Activated T-helper 1 cell treated with anti-CD3 and anti-CD28 coated beads, Interleukin-12 subunit alpha, Interleukin-12 subunit beta, Interleukin-2, Interleukin-4 antibody, amounts not matched to agents 30 ng/mL and 10 ng/mL and 1 ng/mL, durations not matched to agents 14 hours and 24 hours and 36 hours (primary cell): ENCODE results near the gene GRB7. TPM values are rescaled to one million over a fixed set of nuclear protein-coding genes. Genes with fewer than 3 reads are reported as not detected.
A peak's percentile ranks its signal among the peaks of the same experiment; 100 is the strongest.
"Not testable (repeated sequence)": the region's sequence is repeated elsewhere in the genome, so short reads cannot be mapped to it uniquely, and the experiment has no call there.

Source experiments
- DNase-seq: peaks from one replicate; pipeline ENCODE4 v3.0.0; 2021; ENCODE audit warnings: low spot score
- H3K27ac Mint-ChIP-seq: one replicate; pipeline ENCODE4 v1.8.0; 2021; ENCODE audit warnings: mild to moderate bottlenecking, mixed read lengths
- H3K27me3 Mint-ChIP-seq: one replicate; pipeline ENCODE4 v1.8.0; 2022; ENCODE audit warnings: mild to moderate bottlenecking, moderate library complexity, mixed read lengths; ENCODE audit not compliant: insufficient read depth
- H3K36me3 Mint-ChIP-seq: one replicate; pipeline ENCODE4 v1.8.0; 2021; ENCODE audit warnings: low read depth, mixed read lengths
- H3K4me1 Mint-ChIP-seq: one replicate; pipeline ENCODE4 v1.8.0; 2021; ENCODE audit warnings: low read depth, mixed read lengths
- H3K4me3 Mint-ChIP-seq: one replicate; pipeline ENCODE4 v1.8.0; 2021; ENCODE audit warnings: mild to moderate bottlenecking, moderate library complexity, mixed read lengths
- H3K9me3 Mint-ChIP-seq: one replicate; pipeline ENCODE4 v1.8.0; 2021; ENCODE audit warnings: mixed read lengths
- intact Hi-C: fragments of 100-400 bp; cut with micrococcal nuclease; formaldehyde crosslinking; loops from one replicate; pipeline ENCODE4 v1.15.1; 2024
- total RNA-seq: library from RNA; stranded (reverse); gene quantifications from 2 replicates; pipeline ENCODE4 v1.2.3, GENCODE V29; 2022

The GRB7 gene
- total RNA-seq, 1 donor from 2014 or later: 0.73 TPM

GRCh38 chr17:39715375-39716072, 22.2 kb upstream of the GRB7 start:
- H3K27ac Mint-ChIP-seq: no peak overlapping the region
- intact Hi-C loops: no loop called here
- no peaks in the 10 kb centered on the region for H3K36me3 Mint-ChIP-seq

GRCh38 chr17:39716073-39716818, 21.5 kb upstream of the GRB7 start:
- no peak for DNase-seq
- Mint-ChIP-seq H3K4me3 (no peak overlapping the region), H3K27me3 (peaks cover 2% of the 10 kb centered on the region), H3K4me1 (peaks cover 6% of the 10 kb centered on the region), H3K27ac (no peak overlapping the region), H3K9me3 (no peaks in the 10 kb centered on the region), H3K36me3 (no peaks in the 10 kb centered on the region)
- intact Hi-C loops: no loop called here

More at GRCh38 chr17:39715375-39716072, 22.2 kb upstream of the GRB7 start:
- no peak for DNase-seq
- Mint-ChIP-seq H3K4me1 (peaks cover 6% of the 10 kb centered on the region), H3K4me3 (no peak overlapping the region), H3K27me3 (peaks cover 2% of the 10 kb centered on the region), H3K9me3 (no peaks in the 10 kb centered on the region)

- H3K27me3 Mint-ChIP-seq: peaks cover 2% of the 10 kb centered on the region
- H3K4me3 Mint-ChIP-seq: no peak overlapping the region
- H3K4me1 Mint-ChIP-seq: peaks cover 6% of the 10 kb centered on the region
- H3K36me3 Mint-ChIP-seq: no peaks in the 10 kb centered on the region
- H3K27ac Mint-ChIP-seq: no peak overlapping the region
- DNase-seq: no peak
- intact Hi-C loops: no loop called here
- H3K9me3 Mint-ChIP-seq: no peaks in the 10 kb centered on the region
Observed at GRCh38 chr17:39716879-39717536, 20.7 kb upstream of the GRB7 start.

- intact Hi-C loops: no loop called here
- H3K36me3 Mint-ChIP-seq: no peaks in the 10 kb centered on the region
Observed at GRCh38 chr17:39717660-39718059, 20.1 kb upstream of the GRB7 start.

GRCh38 chr17:39719563-39720355, 18.0 kb upstream of the GRB7 start:
- no peaks in the 10 kb centered on the region for H3K9me3 Mint-ChIP-seq
- peaks cover 6% of the 10 kb centered on the region for H3K4me1 Mint-ChIP-seq
- H3K27ac Mint-ChIP-seq: no peak overlapping the region

More at GRCh38 chr17:39717660-39718059, 20.1 kb upstream of the GRB7 start:
- no peak for DNase-seq
- peaks cover 6% of the 10 kb centered on the region for H3K4me1 Mint-ChIP-seq
- H3K4me3 Mint-ChIP-seq: no peak overlapping the region
- H3K27ac Mint-ChIP-seq: no peak overlapping the region
- no peaks in the 10 kb centered on the region for H3K9me3 Mint-ChIP-seq
- peaks cover 2% of the 10 kb centered on the region for H3K27me3 Mint-ChIP-seq

GRCh38 chr17:39722104-39722503, 15.6 kb upstream of the GRB7 start:
- intact Hi-C loops: no loop called here
- H3K36me3 Mint-ChIP-seq: no peaks in the 10 kb centered on the region

More at GRCh38 chr17:39719563-39720355, 18.0 kb upstream of the GRB7 start:
- intact Hi-C loops: no loop called here
- Mint-ChIP-seq H3K27me3 (peaks cover 2% of the 10 kb centered on the region), H3K36me3 (no peaks in the 10 kb centered on the region), H3K4me3 (no peak overlapping the region)
- no peak for DNase-seq

GRCh38 chr17:39722965-39723848, 14.5 kb upstream of the GRB7 start:
- intact Hi-C loops: no loop called here
- H3K27ac Mint-ChIP-seq: no peak overlapping the region
- peaks cover under 1% of the 10 kb centered on the region for H3K36me3 Mint-ChIP-seq
- H3K4me1 Mint-ChIP-seq: peaks cover 6% of the 10 kb centered on the region
- peaks cover 2% of the 10 kb centered on the region for H3K27me3 Mint-ChIP-seq
- H3K4me3 Mint-ChIP-seq: no peak overlapping the region
- no peak for DNase-seq
- H3K9me3 Mint-ChIP-seq: no peaks in the 10 kb centered on the region

More at GRCh38 chr17:39722104-39722503, 15.6 kb upstream of the GRB7 start:
- DNase-seq: no peak
- Mint-ChIP-seq H3K4me3 (no peak overlapping the region), H3K27ac (no peak overlapping the region), H3K4me1 (peaks cover 6% of the 10 kb centered on the region), H3K9me3 (no peaks in the 10 kb centered on the region), H3K27me3 (peaks cover 2% of the 10 kb centered on the region)

GRCh38 chr17:39724731-39725130, 13.0 kb upstream of the GRB7 start:
- peak overlapping the region; percentile 44 for H3K27ac Mint-ChIP-seq
- DNase-seq: no peak
- H3K27me3 Mint-ChIP-seq: peaks cover 2% of the 10 kb centered on the region
- no peak overlapping the region for H3K4me3 Mint-ChIP-seq
- H3K9me3 Mint-ChIP-seq: no peaks in the 10 kb centered on the region
- peaks cover 13% of the 10 kb centered on the region for H3K4me1 Mint-ChIP-seq
- intact Hi-C loops: no loop called here
- peaks cover 4% of the 10 kb centered on the region for H3K36me3 Mint-ChIP-seq

- peaks cover 11% of the 10 kb centered on the region for H3K4me1 Mint-ChIP-seq
- H3K27ac Mint-ChIP-seq, DNase-seq, H3K27me3 Mint-ChIP-seq, H3K9me3 Mint-ChIP-seq, intact Hi-C loops, H3K36me3 Mint-ChIP-seq, H3K4me3 Mint-ChIP-seq: not testable (repeated sequence)
Observed at GRCh38 chr17:39725923-39726322, 11.8 kb upstream of the GRB7 start.

GRCh38 chr17:39726617-39727016, 11.1 kb upstream of the GRB7 start:
- Mint-ChIP-seq H3K4me1 (peaks cover 11% of the 10 kb centered on the region), H3K4me3 (no peak overlapping the region), H3K27ac (no peak overlapping the region), H3K27me3 (no peaks in the 10 kb centered on the region), H3K9me3 (no peaks in the 10 kb centered on the region), H3K36me3 (peaks cover 4% of the 10 kb centered on the region)
- intact Hi-C loops: no loop called here
- no peak for DNase-seq

- no peak for DNase-seq
- no peaks in the 10 kb centered on the region for H3K9me3 Mint-ChIP-seq
- peaks cover 4% of the 10 kb centered on the region for H3K36me3 Mint-ChIP-seq
- H3K27me3 Mint-ChIP-seq: no peaks in the 10 kb centered on the region
- peaks cover 11% of the 10 kb centered on the region for H3K4me1 Mint-ChIP-seq
- no peak overlapping the region for H3K27ac Mint-ChIP-seq
- intact Hi-C loops: no loop called here
- H3K4me3 Mint-ChIP-seq: no peak overlapping the region
Observed at GRCh38 chr17:39727556-39727955, 10.2 kb upstream of the GRB7 start.
